Common myeloid progenitor, CD34-positive (primary cell): ENCODE results near the gene TAF6L.
"Not testable (repeated sequence)": the region's sequence is repeated elsewhere in the genome, so short reads cannot be mapped to it uniquely, and the experiment has no call there.

Experiments used
- CTCF ChIA-PET: fragments of 350-600 bp; sonication (Branson Sonifier 250); formaldehyde crosslinking; loops from one replicate; lab custom pipeline; 2021; ENCODE audit warnings: antibody characterized with exemption; lab: Charles Lee
- POLR2A ChIA-PET: fragments of 350-600 bp; sonication (Branson Sonifier 250); formaldehyde crosslinking; loops from one replicate; lab custom pipeline; 2021; ENCODE audit warnings: antibody characterized with exemption; lab: Charles Lee
- DNase-seq, 3 donors: peaks; one replicate each; pipeline versions ENCODE4 v3.0.0 to v3.0.0-alpha.2; 2013
- H3K27ac ChIP-seq, 2 experiments: 1 replicate in 1 of 2; 2 replicates in 1 of 2; pipeline ENCODE4 v1.7.0; 2013; ENCODE audit warnings: inconsistent platforms in 2 of 2, low read length in 2 of 2, mild to moderate bottlenecking in 2 of 2, low read depth in 1 of 2, moderate library complexity in 1 of 2; ENCODE audit not compliant: severe bottlenecking in 2 of 2, insufficient read depth in 1 of 2, poor library complexity in 1 of 2
- H3K27me3 ChIP-seq, 5 experiments: replicated peaks in 2 of 5; 1 replicate in 3 of 5; 2 replicates in 2 of 5; pipeline versions ENCODE4 v1.6.1 to v1.7.0; 2013; ENCODE audit warnings: low read length in 4 of 5, mild to moderate bottlenecking in 2 of 5, moderate library complexity in 2 of 5, inconsistent platforms in 1 of 5; ENCODE audit not compliant: insufficient read depth in 5 of 5, control insufficient read depth in 4 of 5
- H3K36me3 ChIP-seq, 4 experiments: 1 replicate in 2 of 4; 2 replicates in 2 of 4; pipeline versions ENCODE4 v1.6.1 to v1.7.0; 2013; ENCODE audit warnings: low read length in 3 of 4, control low read depth in 1 of 4, mild to moderate bottlenecking in 1 of 4; ENCODE audit not compliant: control insufficient read depth in 4 of 4, insufficient read depth in 4 of 4
- H3K4me1 ChIP-seq, 4 experiments: 1 replicate in 3 of 4; 2 replicates in 1 of 4; pipeline versions ENCODE4 v1.6.1 to v1.7.1; 2013; ENCODE audit warnings: low read length in 3 of 4, mild to moderate bottlenecking in 3 of 4, control low read depth in 1 of 4, inconsistent platforms in 1 of 4, moderate library complexity in 1 of 4; ENCODE audit not compliant: control insufficient read depth in 4 of 4, insufficient read depth in 4 of 4; ENCODE audit errors: control extremely low read depth in 1 of 4
- H3K4me3 ChIP-seq, 7 experiments: 1 replicate in 4 of 7; 2 replicates in 3 of 7; pipeline versions ENCODE4 v1.5.1 to v1.7.0; 2013; ENCODE audit warnings: mild to moderate bottlenecking in 7 of 7, low read length in 6 of 7, moderate library complexity in 6 of 7, inconsistent platforms in 2 of 7, low read depth in 2 of 7, control low read depth in 1 of 7; ENCODE audit not compliant: insufficient read depth in 4 of 7, control insufficient read depth in 1 of 7; ENCODE audit errors: extremely low read depth in 1 of 7
- H3K9me3 ChIP-seq, 5 experiments: 1 replicate in 4 of 5; 2 replicates in 1 of 5; pipeline versions ENCODE4 v1.6.1 to v1.7.1; 2013; ENCODE audit warnings: low read length in 4 of 5, mild to moderate bottlenecking in 2 of 5, inconsistent platforms in 1 of 5, low read depth in 1 of 5, moderate library complexity in 1 of 5; ENCODE audit not compliant: control insufficient read depth in 4 of 5, insufficient read depth in 2 of 5; ENCODE audit errors: control extremely low read depth in 1 of 5
- WGBS: methylation state at CpG from one replicate; pipeline ENCODE4 v1.1.5; 2013; ENCODE audit not compliant: insufficient coverage; 5-methylcytosine and 5-hydroxymethylcytosine counted together

Gene TAF6L

GRCh38 chr11:62755086-62755615, 16.0 kb upstream of the TAF6L start:
- Histone ChIP-seq H3K9me3 (no peaks in the 10 kb centered on the region), H3K4me1 (peaks cover 2 to 18% (median 12%) of the 10 kb centered on the region in 4 experiments), H3K27ac (no peak overlapping the region), H3K4me3 (no peak overlapping the region), H3K27me3 (no peaks in the 10 kb centered on the region), H3K36me3 (peaks cover 0 to 15% (median 9%) of the 10 kb centered on the region in 4 experiments)
- 94% methylated on average over 5 of the region's 10 CpGs for WGBS
- no peak for DNase-seq
- POLR2A ChIA-PET, result no interaction called here
- CTCF ChIA-PET, result interaction anchor here (0.8 to 1.3 kb wide), 2 partner anchors 14 to 17 kb away, joined by 3 to 4 read pairs; no protein-coding TSS in a partner anchor

- POLR2A ChIA-PET, result no interaction called here
- CTCF ChIA-PET, result interaction anchor here (0.9 to 1.4 kb wide), 3 partner anchors 9 to 12 kb away, joined by 3 read pairs; no protein-coding TSS in a partner anchor
- WGBS, result 92% methylated on average over 5 of the region's 9 CpGs
These were observed 13.1 kb upstream of the TAF6L start for GRCh38 chr11:62757846-62758788.

GRCh38 chr11:62760867-62761227, 10.3 kb upstream of the TAF6L start:
- WGBS, result 26% methylated on average over 6 of the region's 9 CpGs
- peak in 1 of 3 donors; percentile 18 for DNase-seq
- H3K27ac ChIP-seq, H3K9me3 ChIP-seq, H3K27me3 ChIP-seq: not testable (repeated sequence)
- Histone ChIP-seq H3K36me3 (peaks cover 0 to 14% (median 9%) of the 10 kb centered on the region in 4 experiments), H3K4me3 (peak overlapping the region in 5 of 7 experiments; percentile 8 to 93 (median 85)), H3K4me1 (peaks cover 4 to 15% (median 12%) of the 10 kb centered on the region in 4 experiments)
- POLR2A ChIA-PET, result interaction anchor here (0.5 to 1.4 kb wide), 6 partner anchors 9 to 194 kb away, joined by 3 to 7 read pairs (median 4); partner anchors contain the start of gene TAF6L
- CTCF ChIA-PET, result interaction anchor here (2.2 kb wide), 1 partner anchor 26 kb away, joined by 11 read pairs; no protein-coding TSS in a partner anchor

More at GRCh38 chr11:62757846-62758788, 13.1 kb upstream of the TAF6L start:
- Histone ChIP-seq H3K4me3 (no peak overlapping the region), H3K27me3 (no peaks in the 10 kb centered on the region), H3K4me1 (peaks cover 6 to 27% (median 19%) of the 10 kb centered on the region in 4 experiments), H3K9me3 (no peaks in the 10 kb centered on the region), H3K36me3 (peaks cover 0 to 5% (median 3%) of the 10 kb centered on the region in 4 experiments), H3K27ac (no peak overlapping the region)
- no peak for DNase-seq

- CTCF ChIA-PET, result interaction anchor here (1.1 to 2.2 kb wide), 6 partner anchors 9 to 115 kb away, joined by 3 to 9 read pairs (median 4); partner anchors contain the start of genes POLR2G and TMEM179B
- POLR2A ChIA-PET, result interaction anchor here (0.5 to 1.8 kb wide), 5 partner anchors 9 to 71 kb away, joined by 3 to 6 read pairs (median 4); partner anchors contain the start of genes POLR2G, TMEM179B and ZBTB3
- H3K4me3 ChIP-seq, result peak overlapping the region; percentile 56 to 85 (median 76)
- H3K27ac ChIP-seq, result peak overlapping the region; percentile 54 to 82
- 0% methylated on average over 7 of the region's 18 CpGs for WGBS
- H3K27me3 ChIP-seq, result no peaks in the 10 kb centered on the region
- peaks cover 3 to 26% (median 18%) of the 10 kb centered on the region in 4 experiments for H3K4me1 ChIP-seq
- H3K9me3 ChIP-seq, result no peaks in the 10 kb centered on the region
- peak in 1 of 3 donors; percentile 34 for DNase-seq
- peaks cover 7 to 33% (median 18%) of the 10 kb centered on the region in 4 experiments for H3K36me3 ChIP-seq
These were observed 435 bp upstream of the TAF6L start for GRCh38 chr11:62770778-62771143.

- Histone ChIP-seq H3K4me3 (peak overlapping the region in 1 of 7 experiments; percentile 22), H3K27ac (no peak overlapping the region), H3K27me3 (no peaks in the 10 kb centered on the region), H3K9me3 (no peaks in the 10 kb centered on the region), H3K36me3 (peaks cover 5 to 40% (median 17%) of the 10 kb centered on the region in 4 experiments), H3K4me1 (peaks cover 3 to 26% (median 18%) of the 10 kb centered on the region in 4 experiments)
- 98% methylated on average over 4 of the region's 6 CpGs for WGBS
- POLR2A ChIA-PET, result interaction anchor here (0.6 to 1.7 kb wide), 2 partner anchors 12 to 1411 kb away, joined by 4 to 5 read pairs; partner anchors contain the start of gene TMEM179B
- CTCF ChIA-PET, result interaction anchor here (1.5 to 4.1 kb wide), 2 partner anchors 12 to 20 kb away, joined by 5 to 24 read pairs; partner anchors contain the start of gene ZBTB3
- no peak for DNase-seq
These were observed 3.2 kb downstream of the TAF6L start for GRCh38 chr11:62774407-62774806.

GRCh38 chr11:62775646-62776045, 4.5 kb downstream of the TAF6L start:
- ChIA-PET CTCF (interaction anchor here (1.3 to 4.1 kb wide), 3 partner anchors 10 to 82 kb away, joined by 5 to 24 read pairs (median 5); partner anchors contain the start of gene ZBTB3), POLR2A (interaction anchor here (0.9 to 1.7 kb wide), 3 partner anchors 11 to 66 kb away, joined by 3 to 5 read pairs (median 5); partner anchors contain the start of genes POLR2G and TMEM179B)
- Histone ChIP-seq H3K4me1 (peaks cover 0 to 19% (median 9%) of the 10 kb centered on the region in 4 experiments), H3K27ac (no peak overlapping the region), H3K4me3 (no peak overlapping the region), H3K27me3 (no peaks in the 10 kb centered on the region), H3K36me3 (peaks cover 5 to 46% (median 19%) of the 10 kb centered on the region in 4 experiments), H3K9me3 (no peaks in the 10 kb centered on the region)
- 98% methylated on average over 15 of the region's 17 CpGs for WGBS
- no peak for DNase-seq
